ENCODE measurements around the gene GPER1. TPM values are rescaled to one million over a fixed set of nuclear protein-coding genes. Genes with fewer than 3 reads are reported as not detected.

GPER1 gene
- total RNA-seq, 1 experiment from 2014 or later = 4.9 TPM

DNA sequence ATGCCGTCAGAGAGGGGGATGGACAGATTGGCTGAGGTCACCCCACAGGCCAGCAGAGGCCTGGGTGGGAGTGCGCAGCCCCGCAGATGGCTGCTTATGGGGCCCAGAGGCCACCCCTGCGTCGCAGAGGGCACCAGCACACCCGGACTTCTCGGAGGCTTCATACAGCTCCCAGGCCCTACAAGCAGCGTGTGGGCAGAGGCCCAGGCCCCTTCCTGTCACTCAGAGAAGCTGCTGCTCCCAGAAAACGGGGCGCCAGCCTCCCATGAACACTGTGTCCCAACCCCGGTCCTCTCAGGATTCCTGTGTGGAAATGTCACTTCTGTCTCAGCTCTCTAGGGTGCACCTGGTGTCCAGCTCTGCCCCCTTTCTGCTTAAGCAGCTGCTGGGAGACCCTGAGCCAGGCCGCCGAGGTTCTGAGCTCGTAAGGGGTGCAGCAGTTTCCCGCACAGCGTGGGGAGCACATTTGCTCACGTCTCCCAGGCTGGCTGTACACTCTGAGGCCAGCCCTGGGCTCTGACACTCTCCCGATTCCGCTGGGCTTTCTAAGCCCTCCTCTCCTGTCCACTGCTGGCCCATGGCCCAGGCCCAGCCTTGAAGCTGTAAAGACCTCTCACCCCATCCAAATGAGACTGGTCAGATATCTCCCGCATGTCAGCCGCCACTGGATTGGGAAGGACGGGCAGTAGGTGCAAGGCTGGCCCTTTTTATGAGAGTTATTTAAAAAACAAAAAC lies 36.8 kb upstream of the GPER1 start:
- Histone ChIP-seq H3K9me3 (ENCODE audit: low read length) (no peaks in the 10 kb centered on the region), H3F3A (ENCODE audit: low read length, unreplicated experiment) (no peaks in the 10 kb centered on the region), H3K27me3 (ENCODE audit: low read length) (no peaks in the 10 kb centered on the region), H3K9ac (ENCODE audit: low read length) (no peak overlapping the region), H3K9me2 (replicated peaks; ENCODE audit: low read length) (no peaks in the 10 kb centered on the region), H3K36me3 (ENCODE audit: low read depth, low read length) (no peaks in the 10 kb centered on the region), H3K4me1 (ENCODE audit: insufficient read depth, low read length) (0 out of 2 replicates have a peak, but pooled peaks cover 6% of the 10 kb centered on the region), H3K4me2 (ENCODE audit: low read length) (no peak overlapping the region), H4K20me1 (ENCODE audit: low read length) (no peaks in the 10 kb centered on the region), H2AFZ (ENCODE audit: low read length) (no peak overlapping the region), H3K4me3 (ENCODE audit: low read length) (no peak overlapping the region), H3K27ac (ENCODE audit: low read length) (no peak overlapping the region), H3K79me2 (ENCODE audit: low read length) (no peaks in the 10 kb centered on the region)
- ChIA-PET CTCF (no interaction called here), POLR2A (ENCODE audit: unreplicated experiment) (no interaction called here)
- BruUV-seq (replicated peaks) = no TSS peak
- ATAC-seq = no peak
- TF ChIP-seq, protein P1, sequence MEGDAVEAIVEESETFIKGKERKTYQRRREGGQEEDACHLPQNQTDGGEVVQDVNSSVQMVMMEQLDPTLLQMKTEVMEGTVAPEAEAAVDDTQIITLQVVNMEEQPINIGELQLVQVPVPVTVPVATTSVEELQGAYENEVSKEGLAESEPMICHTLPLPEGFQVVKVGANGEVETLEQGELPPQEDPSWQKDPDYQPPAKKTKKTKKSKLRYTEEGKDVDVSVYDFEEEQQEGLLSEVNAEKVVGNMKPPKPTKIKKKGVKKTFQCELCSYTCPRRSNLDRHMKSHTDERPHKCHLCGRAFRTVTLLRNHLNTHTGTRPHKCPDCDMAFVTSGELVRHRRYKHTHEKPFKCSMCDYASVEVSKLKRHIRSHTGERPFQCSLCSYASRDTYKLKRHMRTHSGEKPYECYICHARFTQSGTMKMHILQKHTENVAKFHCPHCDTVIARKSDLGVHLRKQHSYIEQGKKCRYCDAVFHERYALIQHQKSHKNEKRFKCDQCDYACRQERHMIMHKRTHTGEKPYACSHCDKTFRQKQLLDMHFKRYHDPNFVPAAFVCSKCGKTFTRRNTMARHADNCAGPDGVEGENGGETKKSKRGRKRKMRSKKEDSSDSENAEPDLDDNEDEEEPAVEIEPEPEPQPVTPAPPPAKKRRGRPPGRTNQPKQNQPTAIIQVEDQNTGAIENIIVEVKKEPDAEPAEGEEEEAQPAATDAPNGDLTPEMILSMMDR (conservative IDR thresholded peaks at IDR 0.05; ENCODE audit: low read depth, low read length) = no peak
- TF ChIP-seq EZH2phosphoT487 (IDR thresholded peaks at IDR 0.05; ENCODE audit: borderline replicate concordance, low read length) (no peak), EZH2 (IDR thresholded peaks at IDR 0.05; ENCODE audit: low read length, unreplicated experiment) (no peak)
- DNase-seq = no peak
- intact Hi-C loops (cut with micrococcal nuclease) = no loop called here

DNA sequence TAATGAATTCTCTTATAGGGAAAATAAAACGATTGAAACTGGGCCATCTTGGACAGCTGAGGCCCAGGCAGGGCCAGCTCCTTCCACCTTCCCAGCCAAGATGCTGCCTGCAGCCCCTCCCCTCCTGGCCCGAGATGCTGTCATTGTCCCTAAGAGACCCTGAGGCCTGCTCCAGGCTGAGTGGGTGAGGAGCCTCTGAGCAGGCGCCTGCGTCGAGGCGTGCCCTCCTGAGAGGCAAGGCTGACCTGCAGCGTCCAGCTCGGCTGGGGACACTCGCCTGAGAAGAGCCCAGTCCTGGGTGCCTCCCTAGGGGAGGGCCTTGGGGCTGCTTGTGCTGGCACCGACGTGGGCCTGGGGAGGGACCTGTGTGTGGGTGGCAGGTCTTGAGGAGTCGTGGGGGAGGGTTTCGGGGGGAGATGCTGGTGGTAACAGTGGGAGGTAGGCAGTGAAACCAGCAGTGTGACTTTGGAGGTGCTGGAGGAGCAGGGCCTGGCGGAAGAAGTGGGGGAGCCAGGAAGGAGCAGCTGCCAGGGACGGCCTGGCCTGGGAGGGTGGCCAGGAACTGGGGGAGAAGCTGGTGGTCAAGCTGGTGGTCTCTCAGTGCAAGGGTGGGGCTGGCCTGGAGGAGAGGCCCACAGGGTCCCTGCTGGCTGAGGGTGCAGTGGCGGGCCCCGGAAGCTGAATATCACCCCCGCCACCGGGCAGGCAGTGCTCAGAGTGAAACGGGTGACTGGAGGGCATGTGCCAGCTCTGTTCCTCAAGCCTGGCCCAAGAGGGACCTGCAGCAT lies 35.7 kb upstream of the GPER1 start:
- Histone ChIP-seq H3K27ac (ENCODE audit: low read length) (no peak overlapping the region), H3K9me3 (ENCODE audit: low read length) (no peaks in the 10 kb centered on the region), H3K79me2 (ENCODE audit: low read length) (no peaks in the 10 kb centered on the region), H4K20me1 (ENCODE audit: low read length) (no peaks in the 10 kb centered on the region), H3K9me2 (replicated peaks; ENCODE audit: low read length) (no peaks in the 10 kb centered on the region), H3K4me2 (ENCODE audit: low read length) (no peak overlapping the region), H3K36me3 (ENCODE audit: low read depth, low read length) (no peaks in the 10 kb centered on the region), H3K27me3 (ENCODE audit: low read length) (no peaks in the 10 kb centered on the region), H3K4me1 (ENCODE audit: insufficient read depth, low read length) (0 out of 2 replicates have a peak, but pooled peaks cover 2% of the 10 kb centered on the region), H3K9ac (ENCODE audit: low read length) (no peak overlapping the region), H2AFZ (ENCODE audit: low read length) (no peak overlapping the region), H3K4me3 (ENCODE audit: low read length) (no peak overlapping the region), H3F3A (ENCODE audit: low read length, unreplicated experiment) (no peaks in the 10 kb centered on the region)
- ATAC-seq = no peak
- intact Hi-C loops (cut with micrococcal nuclease) = no loop called here
- ChIA-PET POLR2A (ENCODE audit: unreplicated experiment) (no interaction called here), CTCF (interaction anchor here (0.5 kb wide), 1 partner anchor 23 kb away, joined by 4 read pairs; no protein-coding TSS in a partner anchor)
- TF ChIP-seq EZH2phosphoT487 (IDR thresholded peaks at IDR 0.05; ENCODE audit: borderline replicate concordance, low read length) (no peak), EZH2 (IDR thresholded peaks at IDR 0.05; ENCODE audit: low read length, unreplicated experiment) (no peak)
- TF ChIP-seq, protein P1 (conservative IDR thresholded peaks at IDR 0.05; ENCODE audit: low read depth, low read length) = no peak
- no peak for DNase-seq
- BruUV-seq (replicated peaks) = no TSS peak

DNA sequence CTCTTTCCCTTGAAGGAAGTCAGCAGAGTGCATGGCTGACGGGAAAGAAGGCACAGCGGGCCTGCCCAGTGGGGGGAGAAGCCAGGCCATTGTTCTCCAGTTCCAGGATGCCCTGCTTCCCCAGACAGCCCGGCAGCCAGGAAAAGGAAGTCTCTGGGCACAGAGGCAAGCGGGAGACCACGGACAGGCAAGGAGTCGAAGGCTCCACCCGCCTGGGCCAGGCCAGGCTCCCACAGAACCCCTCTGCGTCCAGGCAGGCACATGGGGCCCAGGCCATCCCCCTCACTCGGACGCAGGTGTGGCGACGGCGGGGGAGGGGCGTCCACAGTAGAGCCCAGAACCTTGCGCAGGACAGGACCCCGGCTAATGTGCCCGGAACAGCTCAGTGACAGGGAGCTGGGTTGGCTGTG lies 34.9 kb upstream of the GPER1 start:
- Histone ChIP-seq H3F3A (ENCODE audit: low read length, unreplicated experiment) (no peaks in the 10 kb centered on the region), H3K4me3 (ENCODE audit: low read length) (no peak overlapping the region), H3K27ac (ENCODE audit: low read length) (no peak overlapping the region), H3K27me3 (ENCODE audit: low read length) (no peaks in the 10 kb centered on the region), H3K9me3 (ENCODE audit: low read length) (no peaks in the 10 kb centered on the region), H2AFZ (ENCODE audit: low read length) (no peak overlapping the region), H3K4me2 (ENCODE audit: low read length) (no peak overlapping the region), H3K9ac (ENCODE audit: low read length) (no peak overlapping the region), H3K4me1 (ENCODE audit: insufficient read depth, low read length) (no peaks in the 10 kb centered on the region), H4K20me1 (ENCODE audit: low read length) (no peaks in the 10 kb centered on the region), H3K79me2 (ENCODE audit: low read length) (no peaks in the 10 kb centered on the region), H3K36me3 (ENCODE audit: low read depth, low read length) (no peaks in the 10 kb centered on the region), H3K9me2 (replicated peaks; ENCODE audit: low read length) (no peaks in the 10 kb centered on the region)
- ATAC-seq (no peak), DNase-seq (no peak)
- intact Hi-C loops (cut with micrococcal nuclease) = no loop called here
- ChIA-PET POLR2A (ENCODE audit: unreplicated experiment) (no interaction called here), CTCF (no interaction called here)
- TF ChIP-seq, protein P1 (conservative IDR thresholded peaks at IDR 0.05; ENCODE audit: low read depth, low read length) = no peak
- TF ChIP-seq EZH2 (IDR thresholded peaks at IDR 0.05; ENCODE audit: low read length, unreplicated experiment) = no peak
- BruUV-seq (replicated peaks) = no TSS peak

All from PC-3 (cell line).